Astrocyte (in vitro differentiated cells and primary cell): Measurements from ENCODE around the gene PRKCB.

Source experiments
- EZH2 ChIP-seq: IDR thresholded peaks from 2 replicates; pipeline ENCODE4 v1.6.1; 2012; ENCODE audit warnings: mild to moderate bottlenecking, low read length, inconsistent platforms; ENCODE audit not compliant: insufficient read depth
- TF ChIP-seq, protein P1 (sequence below): IDR thresholded peaks from 2 replicates; pipeline ENCODE4 v1.5.1; 2011; ENCODE audit warnings: low read depth, mild to moderate bottlenecking, inconsistent platforms, low read length, moderate library complexity; ENCODE audit not compliant: insufficient read depth

GRCh38 chr16:23975293-23975692 is 139.5 kb downstream of the PRKCB start:
- TF ChIP-seq, protein P1, sequence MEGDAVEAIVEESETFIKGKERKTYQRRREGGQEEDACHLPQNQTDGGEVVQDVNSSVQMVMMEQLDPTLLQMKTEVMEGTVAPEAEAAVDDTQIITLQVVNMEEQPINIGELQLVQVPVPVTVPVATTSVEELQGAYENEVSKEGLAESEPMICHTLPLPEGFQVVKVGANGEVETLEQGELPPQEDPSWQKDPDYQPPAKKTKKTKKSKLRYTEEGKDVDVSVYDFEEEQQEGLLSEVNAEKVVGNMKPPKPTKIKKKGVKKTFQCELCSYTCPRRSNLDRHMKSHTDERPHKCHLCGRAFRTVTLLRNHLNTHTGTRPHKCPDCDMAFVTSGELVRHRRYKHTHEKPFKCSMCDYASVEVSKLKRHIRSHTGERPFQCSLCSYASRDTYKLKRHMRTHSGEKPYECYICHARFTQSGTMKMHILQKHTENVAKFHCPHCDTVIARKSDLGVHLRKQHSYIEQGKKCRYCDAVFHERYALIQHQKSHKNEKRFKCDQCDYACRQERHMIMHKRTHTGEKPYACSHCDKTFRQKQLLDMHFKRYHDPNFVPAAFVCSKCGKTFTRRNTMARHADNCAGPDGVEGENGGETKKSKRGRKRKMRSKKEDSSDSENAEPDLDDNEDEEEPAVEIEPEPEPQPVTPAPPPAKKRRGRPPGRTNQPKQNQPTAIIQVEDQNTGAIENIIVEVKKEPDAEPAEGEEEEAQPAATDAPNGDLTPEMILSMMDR = no peak
- TF ChIP-seq EZH2 = no peak
